Measurements from ENCODE around the gene SLC6A1.

DNA sequence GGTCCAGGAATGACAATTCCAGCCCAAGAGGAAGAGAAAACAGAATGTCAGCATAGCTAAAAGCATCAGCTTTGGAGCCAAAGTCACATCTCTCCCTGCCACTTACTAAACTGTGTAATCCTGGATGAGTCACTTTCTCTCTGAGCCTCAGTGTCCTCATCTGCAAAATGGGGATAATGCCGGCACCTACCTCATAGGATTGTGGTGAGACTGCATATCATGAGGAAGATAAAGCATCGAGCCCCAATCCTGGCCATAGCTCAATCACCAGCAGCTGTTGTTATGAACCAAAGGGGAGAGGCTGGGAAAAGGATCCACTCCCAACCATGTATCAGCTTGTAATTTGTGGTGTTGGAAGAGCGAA is 9.1 kb downstream of the SLC6A1 start:
- TF ChIP-seq POLR2A (IDR thresholded peaks at IDR 0.05) (no peak), POLR2AphosphoS5 (IDR thresholded peaks at IDR 0.05) (no peak), CTCF (IDR thresholded peaks at IDR 0.05) (no peak)

Measured in stomach (tissue), 4 donors.